ENCODE results near the gene P2RX2.

The P2RX2 gene

GRCh38 chr12:132630672-132631071 lies 12.1 kb downstream of the P2RX2 start:
- no peak for TF ChIP-seq FOXP2 (optimal IDR thresholded peaks at IDR 0.05; ENCODE audit: control extremely low read depth, extremely low read length, insufficient read depth)
- TF ChIP-seq POLR2AphosphoS5 (IDR thresholded peaks at IDR 0.05; ENCODE audit: borderline replicate concordance, low read depth, low read length), result no peak
- no peak for TF ChIP-seq EZH2 (IDR thresholded peaks at IDR 0.05)
- Histone ChIP-seq H3K9ac (ENCODE audit: insufficient read length) (no peak overlapping the region), H3K27ac (no peak overlapping the region), H3K36me3 (ENCODE audit: insufficient read depth, low read length) (peaks cover 80% of the 10 kb centered on the region), H3K9me3 (ENCODE audit: low read depth, low read length) (no peaks in the 10 kb centered on the region), H3K4me3 (no peak overlapping the region)
- DNase-seq (ENCODE audit: low read depth, low spot score), result no peak

- Histone ChIP-seq H3K27ac (no peak overlapping the region), H3K9me3 (ENCODE audit: low read depth, low read length) (no peaks in the 10 kb centered on the region), H3K9ac (ENCODE audit: insufficient read length) (no peak overlapping the region), H3K4me3 (no peak overlapping the region), H3K36me3 (ENCODE audit: insufficient read depth, low read length) (peaks cover 79% of the 10 kb centered on the region)
- TF ChIP-seq FOXP2 (optimal IDR thresholded peaks at IDR 0.05; ENCODE audit: control extremely low read depth, extremely low read length, insufficient read depth) (no peak), EZH2 (IDR thresholded peaks at IDR 0.05) (no peak), POLR2AphosphoS5 (IDR thresholded peaks at IDR 0.05; ENCODE audit: borderline replicate concordance, low read depth, low read length) (no peak)
- DNase-seq (ENCODE audit: low read depth, low spot score), result no peak
Measured at GRCh38 chr12:132631666-132632065, 13.1 kb downstream of the P2RX2 start.

GRCh38 chr12:132632521-132633228 lies 14.1 kb downstream of the P2RX2 start:
- H3K27ac ChIP-seq, result no peak overlapping the region
- H3K4me3 ChIP-seq, result no peak overlapping the region
- no peak overlapping the region for H3K9ac ChIP-seq (ENCODE audit: insufficient read length)
- TF ChIP-seq FOXP2 (optimal IDR thresholded peaks at IDR 0.05; ENCODE audit: control extremely low read depth, extremely low read length, insufficient read depth) (no peak), POLR2AphosphoS5 (IDR thresholded peaks at IDR 0.05; ENCODE audit: borderline replicate concordance, low read depth, low read length) (no peak), EZH2 (IDR thresholded peaks at IDR 0.05) (no peak)
- peaks cover 89% of the 10 kb centered on the region for H3K36me3 ChIP-seq (ENCODE audit: insufficient read depth, low read length)
- no peaks in the 10 kb centered on the region for H3K9me3 ChIP-seq (ENCODE audit: low read depth, low read length)
- no peak for DNase-seq (ENCODE audit: low read depth, low spot score)

GRCh38 chr12:132633398-132633797 lies 14.8 kb downstream of the P2RX2 start:
- Histone ChIP-seq H3K4me3 (no peak overlapping the region), H3K27ac (no peak overlapping the region), H3K9me3 (ENCODE audit: low read depth, low read length) (no peaks in the 10 kb centered on the region), H3K36me3 (ENCODE audit: insufficient read depth, low read length) (peaks cover 96% of the 10 kb centered on the region), H3K9ac (ENCODE audit: insufficient read length) (no peak overlapping the region)
- DNase-seq (ENCODE audit: low read depth, low spot score), result no peak
- TF ChIP-seq POLR2AphosphoS5 (IDR thresholded peaks at IDR 0.05; ENCODE audit: borderline replicate concordance, low read depth, low read length) (no peak), FOXP2 (optimal IDR thresholded peaks at IDR 0.05; ENCODE audit: control extremely low read depth, extremely low read length, insufficient read depth) (no peak)

GRCh38 chr12:132633901-132634300 lies 15.3 kb downstream of the P2RX2 start:
- Histone ChIP-seq H3K27ac (no peak overlapping the region), H3K36me3 (ENCODE audit: insufficient read depth, low read length) (peaks cover 97% of the 10 kb centered on the region), H3K4me3 (no peak overlapping the region), H3K9ac (ENCODE audit: insufficient read length) (no peak overlapping the region), H3K9me3 (ENCODE audit: low read depth, low read length) (no peaks in the 10 kb centered on the region)
- TF ChIP-seq POLR2AphosphoS5 (IDR thresholded peaks at IDR 0.05; ENCODE audit: borderline replicate concordance, low read depth, low read length) (no peak), EZH2 (IDR thresholded peaks at IDR 0.05) (no peak), FOXP2 (optimal IDR thresholded peaks at IDR 0.05; ENCODE audit: control extremely low read depth, extremely low read length, insufficient read depth) (no peak)
- DNase-seq (ENCODE audit: low read depth, low spot score), result no peak

GRCh38 chr12:132634411-132634990 lies 15.9 kb downstream of the P2RX2 start:
- H3K27ac ChIP-seq, result no peak overlapping the region
- H3K36me3 ChIP-seq (ENCODE audit: insufficient read depth, low read length), result peaks cover 97% of the 10 kb centered on the region
- H3K9me3 ChIP-seq (ENCODE audit: low read depth, low read length), result no peaks in the 10 kb centered on the region
- no peak overlapping the region for H3K9ac ChIP-seq (ENCODE audit: insufficient read length)
- DNase-seq (ENCODE audit: low read depth, low spot score), result no peak
- TF ChIP-seq FOXP2 (optimal IDR thresholded peaks at IDR 0.05; ENCODE audit: control extremely low read depth, extremely low read length, insufficient read depth) (no peak), POLR2AphosphoS5 (IDR thresholded peaks at IDR 0.05; ENCODE audit: borderline replicate concordance, low read depth, low read length) (no peak), EZH2 (IDR thresholded peaks at IDR 0.05) (no peak)
- no peak overlapping the region for H3K4me3 ChIP-seq

GRCh38 chr12:132635076-132635955 lies 16.7 kb downstream of the P2RX2 start:
- H3K27ac ChIP-seq, result no peak overlapping the region
- H3K9me3 ChIP-seq (ENCODE audit: low read depth, low read length), result no peaks in the 10 kb centered on the region
- no peak overlapping the region for H3K4me3 ChIP-seq
- DNase-seq (ENCODE audit: low read depth, low spot score), result no peak
- no peak for TF ChIP-seq FOXP2 (optimal IDR thresholded peaks at IDR 0.05; ENCODE audit: control extremely low read depth, extremely low read length, insufficient read depth)
- TF ChIP-seq POLR2AphosphoS5 (IDR thresholded peaks at IDR 0.05; ENCODE audit: borderline replicate concordance, low read depth, low read length), result no peak
- TF ChIP-seq EZH2 (IDR thresholded peaks at IDR 0.05), result no peak
- peaks cover 93% of the 10 kb centered on the region for H3K36me3 ChIP-seq (ENCODE audit: insufficient read depth, low read length)
- no peak overlapping the region for H3K9ac ChIP-seq (ENCODE audit: insufficient read length)

- no peak overlapping the region for H3K27ac ChIP-seq
- TF ChIP-seq POLR2AphosphoS5 (IDR thresholded peaks at IDR 0.05; ENCODE audit: borderline replicate concordance, low read depth, low read length), result no peak
- no peak for TF ChIP-seq FOXP2 (optimal IDR thresholded peaks at IDR 0.05; ENCODE audit: control extremely low read depth, extremely low read length, insufficient read depth)
- no peak for TF ChIP-seq EZH2 (IDR thresholded peaks at IDR 0.05)
- DNase-seq (ENCODE audit: low read depth, low spot score), result no peak
- H3K9me3 ChIP-seq (ENCODE audit: low read depth, low read length), result no peaks in the 10 kb centered on the region
- H3K9ac ChIP-seq (ENCODE audit: insufficient read length), result no peak overlapping the region
- H3K4me3 ChIP-seq, result no peak overlapping the region
- peaks cover 94% of the 10 kb centered on the region for H3K36me3 ChIP-seq (ENCODE audit: insufficient read depth, low read length)
Measured at GRCh38 chr12:132637811-132638210, 19.2 kb downstream of the P2RX2 start.

Measured in SK-N-MC (cell line).